GM18870 (cell line): ENCODE results near the gene RNF2.
"Not testable (repeated sequence)": the region's sequence is repeated elsewhere in the genome, so short reads cannot be mapped to it uniquely, and the experiment has no call there.

Experiments
- ATAC-seq: cut with Tn5 transposase; IDR thresholded peaks from one replicate; pipeline ENCODE4 v1.9.1; 2021; ENCODE audit warnings: moderate library complexity; ENCODE audit not compliant: unreplicated experiment

Gene RNF2

DNA sequence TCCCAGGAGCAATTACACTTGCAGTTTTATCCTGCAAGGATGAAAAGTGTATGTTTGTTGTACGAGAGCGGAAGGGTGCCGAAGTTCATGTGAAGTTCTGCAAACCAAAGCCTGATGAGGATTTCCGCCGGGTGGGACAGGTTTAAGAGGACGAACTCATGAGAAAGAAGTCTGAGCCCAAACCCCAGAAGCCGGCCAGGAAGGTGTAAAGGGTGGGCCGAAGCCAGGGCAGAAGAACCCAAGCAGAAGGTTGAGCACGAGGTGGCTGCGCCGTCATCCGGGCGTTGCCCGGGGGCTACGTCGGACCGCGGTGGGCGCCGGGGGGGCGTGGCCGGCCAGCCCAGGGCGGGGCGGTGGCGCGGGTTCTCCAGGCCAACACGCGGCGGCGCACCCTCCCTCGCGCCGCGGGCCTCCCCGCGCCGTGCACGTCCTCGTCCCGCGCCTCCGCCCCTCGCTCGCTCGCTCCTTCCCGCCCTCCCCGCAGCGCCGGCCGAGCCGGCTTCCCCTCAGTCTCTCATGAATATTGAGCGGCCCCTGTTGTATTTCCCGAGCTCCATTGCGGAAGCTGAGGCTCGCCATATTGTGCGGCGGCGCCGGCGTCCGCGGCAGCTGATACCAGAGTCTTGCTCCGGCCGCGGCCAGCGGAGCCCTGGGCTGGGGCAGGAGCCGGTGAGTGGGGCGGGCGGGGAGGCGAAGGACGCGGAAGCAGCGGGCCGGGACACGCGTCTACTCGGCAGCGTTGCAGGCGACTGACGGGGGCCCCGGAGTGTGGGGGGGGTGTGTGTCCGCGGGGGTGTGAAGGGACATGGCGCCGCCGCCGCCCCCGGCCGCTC lies at the start of gene RNF2:
Gene RNF2, plus strand, starts transcription at position 578 of the 833 bp plus-strand sequence. CDS start 41,996 bp downstream, outside the sequence.
- ATAC-seq, result peak; percentile 51

DNA sequence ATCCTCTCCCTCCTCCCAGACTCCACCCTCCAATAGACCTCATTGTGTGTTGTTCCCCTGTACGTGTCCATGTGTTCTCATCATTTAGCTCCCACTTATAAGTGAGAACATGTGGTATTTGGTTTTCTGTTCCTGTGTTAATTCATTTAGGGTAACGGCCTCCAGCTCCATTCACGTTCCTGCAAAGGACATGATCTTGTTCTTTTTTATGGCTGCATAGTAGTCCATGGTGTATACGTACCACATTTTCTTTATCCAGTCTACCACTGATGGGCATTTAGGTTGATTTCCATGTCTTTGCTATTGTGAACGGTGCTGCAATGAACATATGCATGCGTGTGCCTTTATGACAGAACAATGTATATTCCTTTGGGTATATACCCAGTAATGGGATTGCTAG lies 45.4 kb upstream of the RNF2 start:
- not testable (repeated sequence) for ATAC-seq

DNA sequence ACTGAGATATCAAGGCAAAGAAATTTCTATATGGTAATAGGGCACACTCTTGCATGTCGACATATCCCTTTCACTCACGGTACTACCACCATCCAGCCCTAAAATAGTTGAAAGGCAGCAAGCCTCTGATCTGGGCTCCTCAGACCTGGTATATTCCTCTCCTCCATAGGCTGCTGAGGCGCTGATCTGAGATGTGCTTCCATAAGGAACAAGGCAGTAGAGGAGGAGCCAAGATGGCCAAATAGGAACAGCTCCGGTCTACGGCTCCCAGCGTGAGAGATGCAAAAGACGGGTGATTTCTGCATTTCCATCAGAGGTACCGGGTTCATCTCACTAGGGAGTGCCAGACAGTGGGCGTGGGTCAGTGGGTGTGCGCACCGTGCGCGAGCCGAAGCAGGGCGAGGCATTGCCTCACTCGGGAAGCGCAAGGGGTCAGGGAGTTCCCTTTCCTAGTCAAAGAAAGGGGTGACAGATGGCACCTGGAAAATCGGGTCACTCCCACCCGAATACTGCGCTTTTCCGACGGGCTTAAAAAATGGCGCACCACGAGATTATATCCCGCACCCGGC lies 44.0 kb upstream of the RNF2 start:
- not testable (repeated sequence) for ATAC-seq

DNA sequence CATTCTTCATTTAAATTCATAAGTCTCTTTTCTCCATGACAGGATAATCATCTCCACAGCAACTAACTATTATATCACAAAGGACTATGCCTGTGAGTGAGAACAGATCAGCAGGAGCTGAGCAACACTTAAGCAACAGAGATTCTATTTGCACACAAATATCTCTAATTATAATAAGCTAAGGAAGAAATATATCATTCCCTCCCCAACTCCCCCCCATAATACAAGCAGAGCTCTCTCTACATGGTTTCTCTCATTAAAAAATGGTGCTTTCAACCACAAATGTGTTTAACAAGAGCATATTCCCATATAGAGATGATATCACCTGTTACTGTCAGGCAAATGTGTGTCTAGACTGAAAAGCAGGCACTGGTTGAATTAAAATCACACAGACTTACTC lies 36.5 kb upstream of the RNF2 start:
- ATAC-seq, result no peak

GRCh38 chr1:185010361-185010760 lies 35.0 kb upstream of the RNF2 start:
- no peak for ATAC-seq

DNA sequence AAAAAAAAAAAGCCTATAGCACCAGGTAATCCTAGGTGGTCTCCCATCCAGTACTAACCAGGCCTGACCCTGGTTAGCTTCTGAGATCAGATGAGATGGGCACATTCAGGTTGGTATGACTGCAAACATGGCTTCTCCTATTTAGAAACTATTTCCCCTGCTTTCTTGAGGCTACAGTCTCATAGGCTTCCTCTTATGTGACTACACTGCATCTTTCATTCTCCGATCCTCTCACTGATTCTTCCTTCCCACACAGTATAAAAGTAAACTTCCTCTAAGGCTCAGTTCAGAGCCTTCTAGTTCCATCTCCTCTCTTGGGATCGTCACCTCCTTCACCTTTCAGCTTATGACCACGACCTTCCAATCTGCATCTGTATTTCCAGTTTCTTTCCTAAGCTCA lies 30.4 kb upstream of the RNF2 start:
- no peak for ATAC-seq

- ATAC-seq, result no peak
Observed at GRCh38 chr1:185015631-185016030, 29.7 kb upstream of the RNF2 start.

GRCh38 chr1:185016880-185017279 lies 28.5 kb upstream of the RNF2 start:
- no peak for ATAC-seq

DNA sequence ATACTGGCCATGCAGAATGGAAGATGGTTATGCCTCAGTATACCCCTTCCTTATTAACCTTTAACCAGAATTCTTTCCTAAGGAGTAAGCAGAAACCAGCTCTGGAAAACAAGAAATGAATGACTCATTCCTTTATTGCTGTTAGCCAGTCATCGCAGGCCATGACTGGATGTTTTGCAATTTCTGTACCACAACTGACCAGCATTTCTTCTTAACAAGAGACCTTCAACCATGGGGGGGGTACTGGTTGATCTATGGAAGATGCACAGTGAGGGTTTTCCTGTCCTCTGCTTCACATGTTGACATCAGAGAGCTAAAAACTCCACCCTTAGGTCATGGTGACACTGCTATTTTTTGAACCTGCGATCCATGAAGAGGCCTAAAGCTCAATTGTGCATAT lies 28.0 kb upstream of the RNF2 start:
- no peak for ATAC-seq

GRCh38 chr1:185017966-185018365 lies 27.4 kb upstream of the RNF2 start:
- no peak for ATAC-seq

DNA sequence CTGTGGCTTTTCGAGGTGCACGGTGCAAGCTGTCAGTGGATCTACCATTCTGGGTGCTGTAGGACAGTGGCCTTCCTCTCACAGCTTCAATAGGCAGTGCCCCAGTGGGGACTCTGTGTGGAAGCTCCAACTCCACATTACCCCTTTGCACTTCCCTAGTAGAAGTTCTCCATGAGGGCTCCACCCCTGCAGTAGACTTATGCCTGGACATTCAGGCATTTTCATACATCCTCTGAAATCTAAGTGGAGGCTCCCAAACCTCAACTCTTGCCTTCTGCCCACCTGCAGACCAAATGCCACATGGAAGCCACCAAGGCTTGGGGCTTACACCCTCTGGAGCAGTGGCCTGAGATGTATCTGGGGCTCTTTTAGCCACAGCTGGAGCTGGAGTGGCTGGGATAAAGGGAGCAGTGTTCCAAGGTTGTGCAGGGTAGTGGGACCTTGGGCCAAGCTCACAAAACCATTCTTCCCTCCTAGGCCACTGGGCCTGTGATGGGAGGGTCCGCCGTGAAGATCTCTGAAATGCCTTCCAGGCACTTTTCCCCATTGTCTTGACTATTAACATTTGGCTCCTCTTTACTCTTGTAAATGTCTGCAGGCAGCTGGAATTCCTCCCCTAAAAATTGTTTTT lies 18.0 kb upstream of the RNF2 start:
- no peak for ATAC-seq

DNA sequence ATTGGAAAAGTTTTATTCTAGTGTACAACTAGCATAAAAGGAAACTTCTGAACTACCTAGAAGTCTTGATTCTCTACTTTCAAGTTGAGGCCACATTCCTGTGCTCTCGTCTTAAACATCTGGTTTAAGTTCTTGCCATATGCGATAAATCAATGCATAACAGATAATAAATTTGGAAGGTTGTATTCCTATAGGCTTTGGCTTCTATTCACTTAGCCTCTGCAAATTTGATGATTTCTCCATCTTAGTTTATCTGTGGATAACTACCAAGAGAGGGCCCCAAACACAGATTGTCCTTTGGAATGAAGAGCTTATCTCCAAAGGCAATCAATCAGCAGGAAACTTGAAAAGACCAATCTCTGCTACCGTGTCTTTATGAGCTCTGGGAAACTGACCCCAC lies 11.7 kb upstream of the RNF2 start:
- no peak for ATAC-seq

GRCh38 chr1:185035258-185035657 lies 10.1 kb upstream of the RNF2 start:
- no peak for ATAC-seq

GRCh38 chr1:185038813-185039376 lies 6.5 kb upstream of the RNF2 start:
- ATAC-seq, result no peak

- ATAC-seq, result no peak
Observed at GRCh38 chr1:185039726-185040407, 5.5 kb upstream of the RNF2 start.

- ATAC-seq, result no peak
Observed at GRCh38 chr1:185040408-185040735, 5.0 kb upstream of the RNF2 start.

DNA sequence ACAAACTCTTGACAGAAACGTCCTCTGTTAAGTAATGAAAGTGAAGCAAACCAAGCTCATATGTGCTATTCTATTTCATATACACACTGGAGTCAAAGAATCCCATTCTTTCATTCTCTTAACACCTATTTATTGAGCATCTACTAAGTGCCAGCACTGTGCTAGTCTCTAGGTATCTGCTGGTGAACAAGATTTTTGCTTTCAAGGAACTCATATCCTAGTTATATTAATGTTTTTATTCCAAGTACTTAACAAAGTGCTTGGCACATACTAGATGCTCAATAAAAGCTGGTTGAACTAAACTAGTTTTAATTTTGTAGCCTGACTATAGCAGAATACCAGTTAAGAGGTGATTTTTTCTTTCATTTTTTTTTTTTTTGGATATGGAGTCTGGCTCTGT lies 3.6 kb upstream of the RNF2 start:
- no peak for ATAC-seq

DNA sequence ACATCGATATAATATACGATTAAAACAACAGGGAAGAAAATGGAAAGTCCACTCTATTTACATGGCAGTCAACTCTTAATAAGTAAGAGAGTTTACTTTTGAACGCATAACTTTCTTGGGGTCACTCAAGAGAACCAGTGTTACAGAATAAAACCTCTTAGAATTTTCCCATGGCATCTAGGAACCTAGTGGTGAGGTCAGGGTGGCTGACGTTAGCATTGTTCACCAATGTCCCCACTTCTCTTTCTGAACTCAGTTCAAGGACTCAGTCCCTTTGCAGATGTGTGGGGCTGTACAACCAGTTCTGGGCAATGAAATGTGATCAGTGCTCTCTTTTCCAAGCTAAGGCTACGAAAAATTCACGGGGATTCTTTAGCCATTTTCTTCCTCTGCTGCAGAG lies 2.6 kb upstream of the RNF2 start:
- no peak for ATAC-seq

- no peak for ATAC-seq
Observed at GRCh38 chr1:185044387-185044786, 971 bp upstream of the RNF2 start.

DNA sequence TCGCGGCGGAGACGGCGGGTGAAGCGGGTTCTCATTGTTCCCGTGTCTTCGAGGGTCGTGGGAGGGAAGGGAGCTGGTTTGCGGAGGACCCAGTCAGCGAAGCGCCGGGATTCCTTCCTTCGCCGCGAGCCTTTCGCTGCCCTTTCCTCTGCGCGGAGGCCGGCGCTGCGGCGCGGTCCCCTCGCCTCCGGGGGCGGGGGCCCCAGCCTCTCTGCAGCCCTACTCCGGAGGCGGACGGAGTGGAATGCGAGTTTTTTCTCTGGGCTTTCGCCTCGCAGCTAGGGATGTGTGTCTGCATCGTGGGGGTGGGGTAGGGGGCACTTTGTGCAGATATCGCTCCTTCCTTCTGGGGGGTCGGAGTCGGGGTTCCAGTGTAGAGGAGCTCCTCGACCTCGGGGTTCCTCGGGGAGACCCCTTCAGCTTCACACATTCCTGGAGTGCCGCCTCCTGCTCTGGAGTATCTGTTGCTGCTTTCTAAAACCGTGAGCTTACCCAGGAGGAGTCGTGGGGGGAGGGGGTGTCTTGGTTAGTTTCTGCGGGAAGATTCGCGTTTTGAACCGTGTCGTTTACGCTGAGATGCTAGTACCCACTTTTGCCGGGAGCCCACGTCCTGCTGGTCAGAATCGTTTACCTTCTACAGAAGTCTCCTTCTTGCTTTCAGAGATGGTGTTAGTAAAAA lies 595 bp downstream of the RNF2 start:
- no peak for ATAC-seq

DNA sequence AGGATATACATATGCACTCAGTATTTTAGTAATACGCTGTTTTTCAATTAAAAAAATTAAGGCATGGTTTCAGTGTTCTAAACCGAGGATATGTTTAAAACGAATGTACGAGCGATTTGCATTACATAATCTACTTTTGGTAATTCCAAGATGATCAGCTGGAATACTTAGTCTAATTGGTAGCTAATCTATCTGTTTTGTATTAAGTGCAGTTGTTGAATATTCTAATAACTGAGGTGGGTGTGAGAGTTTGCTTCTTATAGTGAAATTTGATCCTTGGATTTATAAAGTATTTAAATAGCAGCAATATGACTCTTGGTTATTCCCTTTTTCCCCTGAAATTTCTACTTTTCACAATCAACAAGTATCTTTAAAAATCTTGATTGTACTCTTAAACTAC lies 1.3 kb downstream of the RNF2 start:
- no peak for ATAC-seq
